GM23338 (cell line): ENCODE data around the gene C1orf174. TPM values are rescaled to one million over a fixed set of nuclear protein-coding genes. Genes with fewer than 3 reads are reported as not detected.

Source experiments
- CREB1 ChIP-seq: fragments of 250-450 bp; sonication (Bioruptor Pico); IDR thresholded peaks from 2 replicates; pipeline ENCODE4 v1.5.0; 2020; ENCODE audit warnings: low read depth, mild to moderate bottlenecking, moderate library complexity
- EZH2 ChIP-seq: fragments of 200-600 bp; sonication (generic); IDR thresholded peaks from one replicate; pipeline ENCODE4 v1.8.0; 2017; ENCODE audit warnings: antibody characterized with exemption, mild to moderate bottlenecking, low read depth; ENCODE audit not compliant: unreplicated experiment
- POLR2AphosphoS5 ChIP-seq: IDR thresholded peaks from 2 replicates; pipeline ENCODE4 v1.6.1; 2016; ENCODE audit warnings: antibody characterized with exemption, low read depth
- ZNF114 ChIP-seq: fragments of 250-450 bp; sonication (Bioruptor Pico); IDR thresholded peaks from 2 replicates; pipeline ENCODE4 v1.5.0; 2020; ENCODE audit warnings: mild to moderate bottlenecking, moderate library complexity
- polyA plus RNA-seq: library from polyadenylated mRNA; unstranded; fragments of >200 nt; fragmentation: Nextera tagmentation; extraction: Ambion mirVana; gene quantifications from 2 replicates; pipeline ENCODE4 v1.2.1, GENCODE V29; 2016
- total RNA-seq: library from RNA; depleted of rRNA; stranded (reverse); fragments of >200 nt; shearing (Covaris generic); gene quantifications from 2 replicates; pipeline ENCODE4 v1.2.3, GENCODE V29; 2014
- TF ChIP-seq, protein P1 (sequence below): fragments of 250-450 bp; sonication (Bioruptor Pico); IDR thresholded peaks from 2 replicates; pipeline ENCODE4 v1.5.0; 2020; ENCODE audit warnings: mild to moderate bottlenecking, moderate library complexity
- TF ChIP-seq, protein P2 (sequence below): IDR thresholded peaks from 2 replicates; pipeline ENCODE4 v1.6.1; 2016; ENCODE audit warnings: antibody characterized with exemption
- TF ChIP-seq, protein P3 (sequence below): IDR thresholded peaks from one replicate; pipeline ENCODE4 v1.6.1; 2018; ENCODE audit warnings: antibody characterized with exemption; ENCODE audit not compliant: unreplicated experiment

The C1orf174 gene
- total and polyA plus RNA-seq, 2 experiments from 2014 or later, result 28.5 to 28.7 TPM

DNA sequence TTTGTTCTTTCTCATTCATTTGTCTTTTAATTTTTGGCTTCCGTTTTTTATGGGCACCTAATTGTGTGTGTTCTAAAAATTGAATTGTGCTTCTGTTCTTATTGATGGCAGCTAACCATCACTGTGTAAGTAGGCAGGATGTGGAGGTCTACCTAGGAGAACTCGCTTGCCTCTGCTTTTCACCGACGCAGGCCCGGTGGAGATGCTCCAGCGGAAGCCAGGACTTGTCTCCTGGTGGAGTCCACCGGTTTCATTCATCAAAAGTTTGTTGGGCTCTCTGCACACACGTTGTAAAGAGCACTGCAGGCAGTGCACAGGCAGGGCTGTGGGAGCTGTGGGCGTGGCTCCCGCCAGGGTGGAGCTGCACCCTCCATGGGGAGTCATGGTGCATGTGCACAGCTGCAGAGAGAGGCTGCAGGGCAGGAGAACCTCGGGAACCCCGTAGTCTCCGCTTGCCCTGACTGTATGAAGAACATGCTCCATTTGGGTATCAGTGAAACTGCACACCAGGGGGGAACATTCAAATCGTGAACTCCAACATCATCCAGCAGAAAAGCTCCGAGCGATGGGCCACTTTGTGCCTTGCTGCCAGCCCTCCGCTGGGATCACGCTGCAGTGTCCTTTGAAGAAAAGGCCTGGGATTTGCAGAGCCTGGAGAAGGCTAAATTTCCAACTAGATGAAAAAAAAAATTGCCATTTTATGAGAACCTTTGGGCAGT, 6.0 kb upstream of the C1orf174 start (continued):
- TF ChIP-seq, protein P1, sequence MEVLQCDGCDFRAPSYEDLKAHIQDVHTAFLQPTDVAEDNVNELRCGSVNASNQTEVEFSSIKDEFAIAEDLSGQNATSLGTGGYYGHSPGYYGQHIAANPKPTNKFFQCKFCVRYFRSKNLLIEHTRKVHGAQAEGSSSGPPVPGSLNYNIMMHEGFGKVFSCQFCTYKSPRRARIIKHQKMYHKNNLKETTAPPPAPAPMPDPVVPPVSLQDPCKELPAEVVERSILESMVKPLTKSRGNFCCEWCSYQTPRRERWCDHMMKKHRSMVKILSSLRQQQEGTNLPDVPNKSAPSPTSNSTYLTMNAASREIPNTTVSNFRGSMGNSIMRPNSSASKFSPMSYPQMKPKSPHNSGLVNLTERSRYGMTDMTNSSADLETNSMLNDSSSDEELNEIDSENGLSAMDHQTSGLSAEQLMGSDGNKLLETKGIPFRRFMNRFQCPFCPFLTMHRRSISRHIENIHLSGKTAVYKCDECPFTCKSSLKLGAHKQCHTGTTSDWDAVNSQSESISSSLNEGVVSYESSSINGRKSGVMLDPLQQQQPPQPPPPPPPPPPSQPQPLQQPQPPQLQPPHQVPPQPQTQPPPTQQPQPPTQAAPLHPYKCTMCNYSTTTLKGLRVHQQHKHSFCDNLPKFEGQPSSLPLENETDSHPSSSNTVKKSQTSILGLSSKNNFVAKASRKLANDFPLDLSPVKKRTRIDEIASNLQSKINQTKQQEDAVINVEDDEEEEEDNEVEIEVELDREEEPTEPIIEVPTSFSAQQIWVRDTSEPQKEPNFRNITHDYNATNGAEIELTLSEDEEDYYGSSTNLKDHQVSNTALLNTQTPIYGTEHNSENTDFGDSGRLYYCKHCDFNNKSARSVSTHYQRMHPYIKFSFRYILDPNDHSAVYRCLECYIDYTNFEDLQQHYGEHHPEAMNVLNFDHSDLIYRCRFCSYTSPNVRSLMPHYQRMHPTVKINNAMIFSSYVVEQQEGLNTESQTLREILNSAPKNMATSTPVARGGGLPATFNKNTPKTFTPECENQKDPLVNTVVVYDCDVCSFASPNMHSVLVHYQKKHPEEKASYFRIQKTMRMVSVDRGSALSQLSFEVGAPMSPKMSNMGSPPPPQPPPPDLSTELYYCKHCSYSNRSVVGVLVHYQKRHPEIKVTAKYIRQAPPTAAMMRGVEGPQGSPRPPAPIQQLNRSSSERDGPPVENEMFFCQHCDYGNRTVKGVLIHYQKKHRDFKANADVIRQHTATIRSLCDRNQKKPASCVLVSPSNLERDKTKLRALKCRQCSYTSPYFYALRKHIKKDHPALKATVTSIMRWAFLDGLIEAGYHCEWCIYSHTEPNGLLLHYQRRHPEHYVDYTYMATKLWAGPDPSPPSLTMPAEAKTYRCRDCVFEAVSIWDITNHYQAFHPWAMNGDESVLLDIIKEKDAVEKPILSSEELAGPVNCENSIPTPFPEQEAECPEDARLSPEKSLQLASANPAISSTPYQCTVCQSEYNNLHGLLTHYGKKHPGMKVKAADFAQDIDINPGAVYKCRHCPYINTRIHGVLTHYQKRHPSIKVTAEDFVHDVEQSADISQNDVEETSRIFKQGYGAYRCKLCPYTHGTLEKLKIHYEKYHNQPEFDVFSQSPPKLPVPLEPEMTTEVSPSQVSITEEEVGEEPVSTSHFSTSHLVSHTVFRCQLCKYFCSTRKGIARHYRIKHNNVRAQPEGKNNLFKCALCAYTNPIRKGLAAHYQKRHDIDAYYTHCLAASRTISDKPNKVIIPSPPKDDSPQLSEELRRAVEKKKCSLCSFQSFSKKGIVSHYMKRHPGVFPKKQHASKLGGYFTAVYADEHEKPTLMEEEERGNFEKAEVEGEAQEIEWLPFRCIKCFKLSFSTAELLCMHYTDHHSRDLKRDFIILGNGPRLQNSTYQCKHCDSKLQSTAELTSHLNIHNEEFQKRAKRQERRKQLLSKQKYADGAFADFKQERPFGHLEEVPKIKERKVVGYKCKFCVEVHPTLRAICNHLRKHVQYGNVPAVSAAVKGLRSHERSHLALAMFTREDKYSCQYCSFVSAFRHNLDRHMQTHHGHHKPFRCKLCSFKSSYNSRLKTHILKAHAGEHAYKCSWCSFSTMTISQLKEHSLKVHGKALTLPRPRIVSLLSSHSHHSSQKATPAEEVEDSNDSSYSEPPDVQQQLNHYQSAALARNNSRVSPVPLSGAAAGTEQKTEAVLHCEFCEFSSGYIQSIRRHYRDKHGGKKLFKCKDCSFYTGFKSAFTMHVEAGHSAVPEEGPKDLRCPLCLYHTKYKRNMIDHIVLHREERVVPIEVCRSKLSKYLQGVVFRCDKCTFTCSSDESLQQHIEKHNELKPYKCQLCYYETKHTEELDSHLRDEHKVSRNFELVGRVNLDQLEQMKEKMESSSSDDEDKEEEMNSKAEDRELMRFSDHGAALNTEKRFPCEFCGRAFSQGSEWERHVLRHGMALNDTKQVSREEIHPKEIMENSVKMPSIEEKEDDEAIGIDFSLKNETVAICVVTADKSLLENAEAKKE (CRISPR knock-in tag), result no peak
- TF ChIP-seq, protein P2, sequence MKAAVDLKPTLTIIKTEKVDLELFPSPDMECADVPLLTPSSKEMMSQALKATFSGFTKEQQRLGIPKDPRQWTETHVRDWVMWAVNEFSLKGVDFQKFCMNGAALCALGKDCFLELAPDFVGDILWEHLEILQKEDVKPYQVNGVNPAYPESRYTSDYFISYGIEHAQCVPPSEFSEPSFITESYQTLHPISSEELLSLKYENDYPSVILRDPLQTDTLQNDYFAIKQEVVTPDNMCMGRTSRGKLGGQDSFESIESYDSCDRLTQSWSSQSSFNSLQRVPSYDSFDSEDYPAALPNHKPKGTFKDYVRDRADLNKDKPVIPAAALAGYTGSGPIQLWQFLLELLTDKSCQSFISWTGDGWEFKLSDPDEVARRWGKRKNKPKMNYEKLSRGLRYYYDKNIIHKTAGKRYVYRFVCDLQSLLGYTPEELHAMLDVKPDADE, result no peak
- TF ChIP-seq, protein P3, sequence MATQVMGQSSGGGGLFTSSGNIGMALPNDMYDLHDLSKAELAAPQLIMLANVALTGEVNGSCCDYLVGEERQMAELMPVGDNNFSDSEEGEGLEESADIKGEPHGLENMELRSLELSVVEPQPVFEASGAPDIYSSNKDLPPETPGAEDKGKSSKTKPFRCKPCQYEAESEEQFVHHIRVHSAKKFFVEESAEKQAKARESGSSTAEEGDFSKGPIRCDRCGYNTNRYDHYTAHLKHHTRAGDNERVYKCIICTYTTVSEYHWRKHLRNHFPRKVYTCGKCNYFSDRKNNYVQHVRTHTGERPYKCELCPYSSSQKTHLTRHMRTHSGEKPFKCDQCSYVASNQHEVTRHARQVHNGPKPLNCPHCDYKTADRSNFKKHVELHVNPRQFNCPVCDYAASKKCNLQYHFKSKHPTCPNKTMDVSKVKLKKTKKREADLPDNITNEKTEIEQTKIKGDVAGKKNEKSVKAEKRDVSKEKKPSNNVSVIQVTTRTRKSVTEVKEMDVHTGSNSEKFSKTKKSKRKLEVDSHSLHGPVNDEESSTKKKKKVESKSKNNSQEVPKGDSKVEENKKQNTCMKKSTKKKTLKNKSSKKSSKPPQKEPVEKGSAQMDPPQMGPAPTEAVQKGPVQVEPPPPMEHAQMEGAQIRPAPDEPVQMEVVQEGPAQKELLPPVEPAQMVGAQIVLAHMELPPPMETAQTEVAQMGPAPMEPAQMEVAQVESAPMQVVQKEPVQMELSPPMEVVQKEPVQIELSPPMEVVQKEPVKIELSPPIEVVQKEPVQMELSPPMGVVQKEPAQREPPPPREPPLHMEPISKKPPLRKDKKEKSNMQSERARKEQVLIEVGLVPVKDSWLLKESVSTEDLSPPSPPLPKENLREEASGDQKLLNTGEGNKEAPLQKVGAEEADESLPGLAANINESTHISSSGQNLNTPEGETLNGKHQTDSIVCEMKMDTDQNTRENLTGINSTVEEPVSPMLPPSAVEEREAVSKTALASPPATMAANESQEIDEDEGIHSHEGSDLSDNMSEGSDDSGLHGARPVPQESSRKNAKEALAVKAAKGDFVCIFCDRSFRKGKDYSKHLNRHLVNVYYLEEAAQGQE, result no peak
- TF ChIP-seq POLR2AphosphoS5, result no peak
- TF ChIP-seq ZNF114 (CRISPR knock-in tag), result no peak
- no peak for TF ChIP-seq EZH2
- no peak for TF ChIP-seq CREB1 (CRISPR knock-in tag)
